HG03159 (cell line): Measurements from ENCODE around the gene DUSP5.
"Not testable (repeated sequence)": the region's sequence is repeated elsewhere in the genome, so short reads cannot be mapped to it uniquely, and the experiment has no call there.

ENCODE experiments used
- ATAC-seq: cut with Tn5 transposase; IDR thresholded peaks from one replicate; pipeline ENCODE4 v1.9.1; 2021; ENCODE audit warnings: mild to moderate bottlenecking, moderate library complexity; ENCODE audit not compliant: unreplicated experiment

The DUSP5 gene

DNA sequence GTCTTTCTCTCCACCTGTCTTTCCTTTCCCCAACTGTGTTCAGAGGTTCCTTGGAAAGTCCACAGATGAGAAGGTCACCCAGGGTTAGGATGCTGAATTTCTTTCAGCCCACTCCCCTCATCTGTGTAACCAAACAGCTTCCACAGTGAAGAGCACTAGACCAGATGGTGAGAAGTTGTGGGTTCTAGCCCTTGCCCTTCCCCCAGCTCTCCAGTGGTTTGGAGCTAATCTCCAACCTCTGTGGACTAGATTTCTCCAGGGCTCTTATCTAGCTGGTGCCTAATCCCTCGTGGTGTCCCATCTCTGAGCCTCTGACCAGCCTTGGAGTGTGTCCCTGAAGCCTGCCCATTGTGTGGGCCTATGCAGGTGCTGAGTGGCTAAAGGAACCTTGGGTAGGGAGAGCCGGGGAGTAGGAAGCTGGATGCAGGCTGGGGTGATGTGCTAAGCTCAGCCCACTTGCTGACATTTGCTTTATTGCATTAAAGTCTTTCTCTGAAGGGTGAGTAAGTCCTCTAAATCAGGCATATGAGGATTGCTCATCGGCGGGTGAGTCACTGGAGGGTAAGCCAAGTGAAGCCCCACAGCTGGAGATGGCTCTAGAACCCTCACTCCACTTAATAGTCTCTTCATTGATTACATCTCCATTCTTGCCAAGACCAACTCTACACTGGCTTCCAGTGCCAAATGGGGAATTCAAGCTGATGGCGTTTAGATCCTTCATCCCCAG is 14.9 kb downstream of the DUSP5 start:
- ATAC-seq = no peak

DNA sequence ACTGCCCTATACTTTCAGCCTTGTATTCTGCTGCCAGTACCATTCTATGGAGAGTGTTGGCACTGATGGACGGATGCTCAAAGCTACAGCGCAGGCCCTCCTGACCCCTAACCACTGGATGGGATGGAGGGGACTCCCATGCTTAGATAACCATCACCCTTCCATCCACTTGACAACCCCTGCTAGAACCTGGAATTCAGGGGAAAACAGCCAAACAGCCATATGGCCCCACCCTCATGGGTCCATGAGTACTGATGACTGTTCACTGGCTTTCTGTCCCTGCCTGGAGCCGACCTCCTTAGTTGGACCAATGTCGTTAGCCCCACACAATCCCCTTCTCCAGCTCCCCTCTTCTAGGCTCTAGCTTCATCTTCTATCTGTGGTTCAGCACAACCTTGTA is 16.2 kb downstream of the DUSP5 start:
- ATAC-seq = no peak

DNA sequence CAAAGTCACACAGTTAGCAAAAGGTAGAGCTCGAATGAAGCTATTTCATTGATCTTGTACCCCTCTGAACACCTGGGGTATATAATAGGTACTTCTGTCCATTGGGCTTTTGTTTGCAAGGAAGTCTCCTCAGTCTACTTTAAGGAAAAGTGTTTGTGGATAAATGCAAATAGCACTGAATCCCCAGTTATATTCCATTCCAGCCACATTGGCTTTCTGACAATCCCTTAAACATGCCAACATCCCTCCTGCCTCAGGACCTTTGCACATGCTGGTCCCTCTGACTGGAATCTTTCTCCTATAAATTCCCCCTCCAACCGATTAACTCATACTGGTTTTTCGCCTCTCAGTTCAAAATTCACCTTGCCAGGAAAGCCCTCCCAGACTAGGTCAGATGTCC is 17.1 kb downstream of the DUSP5 start:
- no peak for ATAC-seq

DNA sequence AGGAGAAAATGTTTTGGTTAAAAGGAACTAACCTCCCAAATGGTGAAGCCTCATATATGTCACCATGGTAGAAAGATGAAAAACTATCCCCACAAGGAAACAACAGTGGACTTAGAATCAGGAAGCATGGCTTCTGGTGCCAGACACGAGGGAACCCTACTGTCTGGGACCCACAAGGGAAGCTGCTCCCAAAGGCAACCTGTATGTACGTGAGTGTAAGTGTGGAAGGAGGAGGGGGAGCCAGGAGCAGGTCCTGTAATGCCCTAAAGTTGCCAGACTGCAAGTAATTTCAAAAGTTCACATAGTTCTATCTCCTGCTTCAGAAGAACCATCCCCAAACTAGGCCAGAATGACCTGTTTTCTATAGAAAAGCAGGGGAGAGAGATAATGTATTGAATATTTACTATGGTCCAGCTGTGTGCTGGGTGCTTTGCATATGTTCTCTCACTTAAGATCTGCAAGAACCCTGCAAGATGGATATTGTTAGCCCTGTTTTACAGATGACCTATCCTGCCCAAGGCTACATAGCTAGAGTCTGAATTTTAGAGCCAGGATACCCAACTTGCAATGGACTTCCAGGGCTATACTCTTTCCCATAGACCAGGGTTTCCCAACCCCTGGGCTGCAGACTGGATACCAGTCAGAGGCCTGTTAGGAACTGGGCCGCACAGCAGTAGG is 19.2 kb downstream of the DUSP5 start:
- ATAC-seq = no peak

DNA sequence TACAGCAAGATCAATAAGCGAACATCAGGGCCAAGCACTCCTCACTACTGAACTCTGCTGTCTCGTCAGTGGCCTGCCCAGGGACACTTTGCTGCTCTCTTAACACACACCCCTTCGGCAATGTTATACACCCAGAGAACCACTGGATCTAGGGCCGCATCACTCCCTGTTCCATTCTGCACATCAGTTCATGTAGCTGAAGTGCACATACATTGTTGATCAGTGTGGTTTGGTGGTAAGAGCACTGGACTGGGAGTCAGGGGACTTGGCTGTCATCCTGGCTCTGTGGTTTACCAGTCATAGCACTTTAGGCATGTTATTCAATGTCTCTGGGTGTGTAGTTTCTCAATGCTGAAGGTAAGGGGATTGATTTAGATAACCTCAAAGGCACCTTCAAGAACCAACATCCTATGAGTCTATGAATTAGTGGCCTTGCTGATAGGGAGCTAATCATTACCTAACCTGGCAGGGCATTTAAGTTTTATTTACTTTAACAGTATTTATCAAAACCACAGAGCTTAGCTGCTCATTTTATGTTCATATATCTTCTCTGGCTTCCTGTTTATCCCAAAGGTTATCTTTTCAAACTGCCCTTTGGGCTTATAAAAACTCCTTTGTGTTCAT is 24.8 kb downstream of the DUSP5 start:
- ATAC-seq = no peak

DNA sequence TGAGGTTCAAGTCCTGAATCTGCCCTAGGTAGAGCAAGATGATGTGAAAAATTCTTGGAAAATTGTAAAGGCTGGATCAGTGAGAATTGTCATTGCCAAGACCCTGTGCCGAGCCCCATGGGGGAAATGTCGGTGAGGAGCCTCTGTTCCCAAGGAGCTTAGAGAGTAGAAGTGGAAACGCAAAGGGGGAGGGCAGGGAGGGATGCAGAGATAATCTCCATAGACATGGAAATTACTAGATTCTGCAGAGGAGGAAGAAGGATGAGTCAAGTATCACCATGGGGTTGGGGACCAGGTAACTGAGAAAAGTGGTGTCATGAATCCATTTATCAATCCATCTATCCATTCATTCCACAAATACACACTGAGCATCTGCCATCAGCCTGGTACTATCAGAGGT is 26.0 kb downstream of the DUSP5 start:
- ATAC-seq = no peak

DNA sequence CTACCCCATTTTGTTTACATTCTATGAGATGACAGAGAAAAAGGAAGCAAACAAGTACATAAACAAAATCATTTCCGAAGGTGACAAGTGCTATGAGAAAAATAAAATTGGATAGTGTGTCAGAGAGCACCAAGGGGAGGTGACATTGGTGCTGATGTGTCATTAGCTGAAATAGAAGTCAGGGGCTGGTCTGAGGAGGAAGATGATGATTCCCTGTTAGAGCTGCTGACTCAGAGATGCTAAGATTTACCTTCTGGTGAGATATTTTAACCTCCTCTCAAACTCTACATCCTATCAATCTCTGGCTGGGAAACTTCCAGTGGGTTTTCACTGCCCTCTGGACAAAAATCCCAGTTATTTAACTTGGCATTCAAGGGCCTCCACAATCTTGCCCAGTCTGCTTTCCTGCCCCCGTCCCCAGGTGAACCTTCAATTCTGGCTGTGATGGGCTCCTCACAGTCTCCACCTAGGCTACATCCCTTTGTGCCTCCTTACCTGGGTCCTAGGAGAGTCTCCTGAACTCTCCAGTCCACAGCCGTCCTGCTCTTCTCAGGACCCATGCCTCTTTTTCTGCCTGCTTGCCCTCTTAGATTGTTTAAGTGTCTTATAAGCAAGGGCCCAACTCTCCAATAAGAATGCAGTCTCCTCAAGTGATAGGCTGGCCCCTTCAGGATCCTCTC is 26.6 kb downstream of the DUSP5 start:
- no peak for ATAC-seq

DNA sequence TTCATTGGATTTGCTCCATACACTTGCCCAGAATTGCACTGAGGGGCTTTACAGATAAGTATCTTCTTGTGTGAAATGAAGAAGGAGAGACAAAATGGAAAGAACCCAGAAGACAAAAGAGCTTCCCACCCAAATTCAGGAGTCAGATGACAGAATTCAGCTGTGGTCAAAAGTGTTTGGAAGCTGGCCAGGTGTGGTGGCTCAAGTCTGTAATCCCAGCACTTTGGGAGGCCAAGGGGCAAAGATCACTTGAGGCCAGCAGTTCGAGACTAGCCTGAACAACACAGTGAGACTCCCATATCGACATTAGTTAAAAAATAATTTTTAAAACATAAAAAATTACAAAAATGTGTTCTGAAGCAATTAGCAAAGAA is 27.1 kb downstream of the DUSP5 start:
- ATAC-seq = no peak

DNA sequence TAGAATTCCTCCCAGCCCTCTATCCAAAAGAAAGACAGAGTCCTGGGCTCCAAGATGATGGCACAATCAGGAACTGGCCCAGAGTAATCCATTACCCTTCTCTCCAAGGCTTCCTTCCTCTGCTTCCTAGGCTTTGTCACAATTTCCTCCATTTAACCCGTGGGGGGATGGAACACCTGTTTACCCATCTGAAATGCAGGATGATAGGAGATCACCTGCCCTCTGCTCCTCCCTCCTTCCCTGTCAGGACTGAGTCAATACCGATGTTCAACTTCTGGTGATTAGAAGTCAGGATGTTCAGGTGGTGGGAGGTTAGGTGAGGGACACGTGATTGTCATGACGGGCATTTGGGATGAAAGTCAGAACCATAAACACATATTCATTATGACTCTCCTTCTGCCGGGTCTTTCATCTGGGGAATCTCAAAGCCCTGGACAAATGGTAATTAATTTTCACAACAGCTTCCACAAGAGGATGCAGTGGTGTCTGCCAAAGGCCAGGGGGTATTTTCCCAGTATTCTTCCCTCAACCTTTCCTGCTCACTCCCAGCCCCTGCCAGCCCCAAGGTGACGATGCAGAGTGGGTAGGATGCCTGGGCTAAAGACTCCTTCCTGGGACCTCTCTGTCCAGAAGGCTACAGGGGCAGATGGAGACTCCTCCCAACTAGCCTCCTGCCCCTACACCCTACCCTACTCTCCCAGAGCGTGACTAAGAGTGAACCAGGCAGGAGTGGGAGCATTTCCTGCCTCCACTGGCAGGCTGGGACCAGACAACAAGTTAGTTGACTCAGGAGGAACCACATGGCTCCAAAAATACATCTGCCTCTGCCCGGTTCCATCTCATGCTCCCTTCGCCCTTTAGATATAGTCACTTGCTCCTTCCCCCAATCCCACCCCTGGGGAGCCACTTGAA is 27.9 kb downstream of the DUSP5 start:
- ATAC-seq = no peak

DNA sequence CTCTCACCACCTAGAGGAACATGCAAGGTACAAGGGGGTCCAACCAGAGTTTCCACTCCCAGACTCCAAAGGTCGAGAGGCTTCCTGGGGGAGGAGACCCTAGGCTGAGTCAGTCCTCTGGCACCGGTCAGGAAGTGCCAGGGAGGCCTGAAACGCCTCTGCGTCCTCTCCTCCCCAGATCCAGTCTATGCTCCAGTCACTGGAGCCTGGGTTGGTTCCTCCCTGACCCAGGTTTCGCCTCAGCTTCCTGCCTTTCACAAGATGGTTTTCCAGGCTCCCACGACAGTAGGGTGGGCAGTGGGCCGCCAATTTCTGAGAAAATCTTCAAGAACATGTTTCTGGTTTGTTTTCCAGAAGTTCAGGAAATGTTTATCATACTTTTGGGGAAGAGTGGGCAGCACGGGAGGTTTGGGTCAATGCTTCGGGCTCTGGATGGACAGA is 30.0 kb downstream of the DUSP5 start:
- ATAC-seq = no peak

DNA sequence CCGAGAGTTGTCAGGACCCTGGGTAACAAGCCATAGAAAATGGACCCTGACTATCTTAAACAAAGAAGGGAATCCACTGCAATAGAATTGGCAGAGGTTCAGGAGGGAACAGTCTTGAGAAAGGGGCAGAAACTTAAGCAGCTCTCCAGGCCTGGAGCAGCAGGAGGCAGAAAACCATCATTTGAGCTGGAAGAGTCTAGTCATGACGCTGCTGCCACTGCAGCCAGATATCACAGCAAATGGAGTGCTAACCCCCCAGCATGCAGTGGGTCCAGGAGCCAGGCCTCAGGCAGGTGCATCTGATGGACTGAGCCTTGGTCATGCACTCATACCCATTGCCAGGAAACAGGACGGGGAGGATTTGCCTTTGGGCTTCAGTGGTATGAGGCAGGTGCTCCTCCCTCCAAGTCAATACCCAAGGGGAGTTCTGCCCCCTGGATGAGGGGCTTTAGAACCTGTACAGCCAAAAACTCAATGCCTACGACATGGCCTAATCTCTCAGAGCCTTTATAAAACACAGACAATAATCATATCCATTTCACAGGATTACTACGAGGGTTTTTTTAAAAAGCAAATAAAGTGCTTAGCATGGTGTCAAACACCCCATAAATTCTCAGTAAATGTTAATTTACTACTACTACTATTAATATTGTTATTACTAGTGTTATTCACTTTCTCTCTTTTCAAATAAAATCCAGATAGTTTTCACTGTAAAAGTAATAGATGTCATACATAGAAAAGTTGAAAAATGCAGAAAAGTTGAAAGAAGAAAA is 30.7 kb downstream of the DUSP5 start:
- ATAC-seq = peak; percentile 15

DNA sequence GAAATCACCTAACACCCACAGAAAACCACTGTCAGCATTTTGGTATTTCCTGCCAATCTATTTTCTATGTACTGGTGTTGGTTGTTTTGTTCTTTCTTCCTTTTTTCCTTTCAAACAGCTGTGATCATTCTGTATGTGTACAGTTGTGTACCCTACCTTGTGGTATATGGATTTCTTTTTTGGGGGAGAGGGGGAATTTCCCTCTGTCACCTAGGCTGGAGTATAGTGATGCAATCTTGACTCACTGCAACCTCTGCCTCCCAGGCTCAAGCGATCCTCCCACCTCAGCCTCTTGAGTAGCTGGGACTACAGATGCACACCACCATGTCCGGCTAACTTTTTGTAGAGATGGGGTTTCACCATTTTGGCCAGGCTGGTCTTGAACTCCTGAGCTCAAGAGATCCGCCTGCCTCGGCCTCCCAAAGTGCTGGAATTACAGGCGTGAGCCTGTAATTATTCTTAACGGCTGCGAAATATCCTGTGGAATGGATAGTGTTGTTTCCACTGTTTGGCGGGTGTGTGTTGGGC is 31.4 kb downstream of the DUSP5 start:
- peak; percentile 56 for ATAC-seq

DNA sequence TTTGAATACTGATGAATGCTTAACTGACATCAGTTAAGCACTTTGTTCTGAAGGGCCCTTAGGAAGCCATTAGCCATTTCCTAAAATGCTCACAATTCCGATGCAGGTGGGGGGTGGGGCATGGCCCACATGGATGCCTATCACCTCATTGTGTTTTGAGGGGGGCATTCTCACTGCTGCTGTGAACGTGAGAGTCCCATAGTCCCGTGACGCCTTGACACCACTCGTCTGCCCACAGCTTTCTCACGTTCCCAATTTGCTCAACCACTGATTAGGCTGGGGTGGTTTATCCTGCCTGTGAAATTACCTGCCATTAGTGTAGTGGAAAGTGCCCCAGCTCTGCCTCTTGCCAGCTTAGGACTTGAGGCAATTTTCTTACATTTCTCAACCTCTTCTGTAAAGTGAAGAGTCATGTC is 31.9 kb downstream of the DUSP5 start:
- ATAC-seq = no peak

DNA sequence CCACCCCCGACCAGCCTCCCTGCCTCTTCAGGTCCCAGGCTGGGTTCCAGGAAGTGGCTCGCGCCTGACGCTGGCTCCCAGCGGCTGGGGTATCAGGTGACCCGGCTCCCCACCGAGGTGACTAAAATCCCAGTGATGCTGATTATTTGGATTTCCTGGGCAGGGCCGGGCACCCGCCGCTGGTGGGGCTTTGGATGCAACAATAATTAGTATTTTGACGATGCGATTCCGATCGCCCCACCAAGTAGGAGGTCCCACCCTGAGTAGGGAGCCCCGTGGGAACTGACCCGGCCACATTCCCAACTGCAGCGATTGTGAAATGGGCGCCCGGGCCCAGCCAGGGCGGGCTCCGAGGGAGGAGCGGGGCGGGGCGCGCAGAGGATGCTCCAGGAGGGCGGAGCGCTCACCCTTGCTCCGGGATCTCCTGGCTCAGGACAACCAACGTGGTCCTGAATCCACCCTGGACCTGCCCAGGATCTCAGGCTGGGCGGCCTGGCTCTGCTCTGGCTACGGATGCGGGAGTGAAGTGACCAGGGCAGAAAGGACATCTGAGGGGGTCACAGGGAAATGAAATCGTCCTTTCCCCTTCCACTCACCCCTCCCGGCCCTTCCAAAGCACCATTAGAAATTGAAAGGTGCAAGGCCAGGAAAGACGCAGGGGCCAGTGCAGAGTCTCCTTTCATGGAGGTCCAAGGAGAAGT is 32.6 kb downstream of the DUSP5 start:
- no peak for ATAC-seq

DNA sequence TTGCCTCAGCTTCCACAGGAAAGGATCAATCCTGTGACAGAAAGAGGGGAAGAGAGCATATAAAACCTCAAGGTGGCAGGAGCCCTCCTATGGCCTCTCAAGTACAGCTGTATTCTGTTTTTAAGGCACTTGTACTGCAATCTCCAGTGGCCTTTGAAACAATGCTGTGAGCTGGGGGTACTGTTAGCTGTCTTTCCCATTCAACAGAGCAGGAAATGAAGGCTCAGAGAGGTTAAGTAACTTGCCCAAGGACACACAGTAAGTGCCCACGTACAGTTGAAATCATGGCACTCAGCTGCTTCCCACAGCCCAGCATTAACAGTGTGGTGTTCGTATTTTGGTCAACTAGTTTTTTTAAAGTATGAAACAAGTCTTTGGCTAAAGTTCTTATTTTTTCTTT is 34.0 kb downstream of the DUSP5 start:
- ATAC-seq = no peak

DNA sequence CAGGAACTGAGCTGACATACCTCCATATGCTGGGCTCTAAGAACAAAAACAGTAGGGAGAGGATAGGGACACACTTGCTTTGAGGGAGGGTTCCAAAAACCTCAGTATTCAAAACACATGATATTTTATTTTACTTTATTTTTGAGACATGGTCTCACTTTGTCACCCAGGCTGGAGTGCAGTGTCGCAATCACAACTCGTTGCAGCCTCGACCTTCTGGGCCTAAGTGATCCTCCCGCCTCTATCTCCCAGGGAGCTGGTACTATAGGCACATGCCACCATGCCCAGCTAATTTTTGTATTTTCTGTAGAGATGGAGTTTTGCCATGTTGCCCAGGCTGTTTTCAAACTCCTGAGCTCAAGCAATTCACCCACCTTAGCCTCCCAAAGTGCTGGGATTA is 34.9 kb downstream of the DUSP5 start:
- not testable (repeated sequence) for ATAC-seq

DNA sequence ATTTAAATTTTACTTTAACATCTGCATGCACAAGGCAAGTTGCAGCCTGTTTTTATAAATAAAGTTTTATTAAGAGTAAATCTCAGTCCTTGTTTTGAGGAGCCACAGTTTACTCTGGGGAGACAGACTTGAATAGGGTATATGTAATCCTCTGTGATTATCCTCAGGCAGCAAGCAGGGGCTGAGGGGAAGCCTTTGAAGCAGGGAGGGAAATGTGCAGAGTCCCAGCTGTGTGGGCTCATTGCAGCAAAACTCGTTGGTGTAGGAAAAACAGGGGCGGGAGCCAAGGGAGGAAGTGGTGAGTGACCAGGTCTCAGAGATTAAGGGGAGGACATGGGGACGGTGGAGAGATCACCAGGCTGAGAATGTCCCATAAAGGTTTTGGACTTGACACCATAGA is 35.4 kb downstream of the DUSP5 start:
- no peak for ATAC-seq

DNA sequence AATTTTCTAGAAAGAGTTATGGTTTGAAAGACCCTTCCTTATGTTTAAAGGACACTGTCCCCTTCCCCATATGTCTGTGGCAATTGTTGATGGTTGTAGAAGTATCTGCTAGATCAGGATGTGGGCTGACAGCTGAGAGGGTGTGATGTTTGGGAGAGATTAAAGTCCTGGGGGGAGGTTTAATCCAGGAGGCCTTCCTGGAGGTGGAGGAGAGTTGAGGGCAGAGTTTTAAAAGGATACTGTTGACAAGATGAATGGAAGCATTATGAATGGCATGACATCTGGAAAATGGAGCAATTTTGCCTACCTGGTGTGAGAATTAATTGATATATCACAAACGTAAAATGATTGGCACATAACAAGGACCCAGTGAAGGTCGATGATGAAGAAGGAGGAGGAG is 36.9 kb downstream of the DUSP5 start:
- ATAC-seq = no peak
